Measurements from ENCODE around the gene METTL9. TPM values are rescaled to one million over a fixed set of nuclear protein-coding genes. Genes with fewer than 3 reads are reported as not detected.

METTL9 gene
- total and polyA plus RNA-seq, 9 of the 15 experiments (the other 6 are each of a cell fraction or from before 2014, with no cell fraction given), result 12.2 to 107 (median 79.1) TPM

- TF ChIP-seq MAFF (IDR thresholded peaks at IDR 0.05; ENCODE audit: low read length) (peak; percentile 72), PURB (CRISPR knock-in tag; IDR thresholded peaks at IDR 0.05; ENCODE audit: low read depth) (no peak), KAT8 (IDR thresholded peaks at IDR 0.05; ENCODE audit: low read depth) (no peak), CBFB (CRISPR knock-in tag; IDR thresholded peaks at IDR 0.05) (no peak), ZNF134 (CRISPR knock-in tag; conservative IDR thresholded peaks at IDR 0.05) (no peak), POLR3G (IDR thresholded peaks at IDR 0.05; ENCODE audit: extremely low read depth, insufficient read length, insufficient replicate concordance) (no peak), ZFP91 (CRISPR knock-in tag; IDR thresholded peaks at IDR 0.05) (no peak), ZNF431 (CRISPR knock-in tag; IDR thresholded peaks at IDR 0.05) (no peak), THRA (IDR thresholded peaks at IDR 0.05) (peak; percentile 55; the same call in 1 of the 2 replicates), RNF219 (CRISPR knock-in tag; IDR thresholded peaks at IDR 0.05) (no peak), DACH1 (IDR thresholded peaks at IDR 0.05; ENCODE audit: partially characterized antibody) (peak; percentile 52), POLR2AphosphoS5 (IDR thresholded peaks at IDR 0.05; ENCODE audit: control insufficient read depth, insufficient read depth, low read depth, low read length) (no peak), POLR2AphosphoS2 (IDR thresholded peaks at IDR 0.05; ENCODE audit: low read length) (no peak), MEF2D (tag; conservative IDR thresholded peaks at IDR 0.05; ENCODE audit: low read depth) (peak; percentile 47; the same call in 1 of the 2 replicates), MCM2 (IDR thresholded peaks at IDR 0.05; ENCODE audit: low read depth) (no peak), ZKSCAN8 (CRISPR knock-in tag; IDR thresholded peaks at IDR 0.05) (no peak; the same call in 1 of the 2 replicates), HNRNPL (IDR thresholded peaks at IDR 0.05; ENCODE audit: low read depth, low read length) (no peak), HINFP (tag; conservative IDR thresholded peaks at IDR 0.05; ENCODE audit: low read depth) (no peak)
Measured at GRCh38 chr16:21611556-21612384, 12.4 kb downstream of the METTL9 start (continued).

Measured in K562 (cell line).